Measurements from ENCODE around the gene PNPT1. TPM values are rescaled to one million over a fixed set of nuclear protein-coding genes. Genes with fewer than 3 reads are reported as not detected.

Gene PNPT1
- total RNA-seq, 1 experiment from 2014 or later = 33.4 TPM

- WGBS (ENCODE audit: extremely low coverage, insufficient read length, low lambda C conversion rate) = no CpG with 5 or more reads among the region's 7 CpGs
- Histone ChIP-seq H2AFZ (ENCODE audit: low read length) (no peak overlapping the region), H2BK12ac (ENCODE audit: insufficient read length, low read depth, low read length) (no peak overlapping the region), H3T11ph (ENCODE audit: low read length) (no peak overlapping the region), H3K9me3 (ENCODE audit: control insufficient read depth, low read depth, low read length) (no peaks in the 10 kb centered on the region), H3K56ac (ENCODE audit: insufficient read length, low read depth, low read length) (no peak overlapping the region), H2BK120ac (ENCODE audit: low read depth, low read length, poor library complexity, severe bottlenecking) (no peak overlapping the region), H2BK15ac (ENCODE audit: low read depth, low read length) (no peak overlapping the region), H3K79me1 (ENCODE audit: insufficient read depth, low read depth, low read length, poor library complexity, severe bottlenecking) (peaks cover 6% of the 10 kb centered on the region), H3K4ac (ENCODE audit: low read depth, low read length) (no peak overlapping the region), H3K27me3 (ENCODE audit: insufficient read depth, low read length) (no peaks in the 10 kb centered on the region), H3K14ac (ENCODE audit: insufficient read depth, low read length) (no peak overlapping the region), H4K91ac (ENCODE audit: insufficient read length, low read depth, low read length) (no peak overlapping the region), H2BK5ac (ENCODE audit: insufficient read length, low read length) (no peak overlapping the region), H3K4me1 (ENCODE audit: insufficient read depth, low read length) (no peaks in the 10 kb centered on the region), H3K27ac (ENCODE audit: insufficient read length, low read depth, low read length) (no peak overlapping the region), H3K23me2 (ENCODE audit: insufficient read length, low read depth, low read length, poor library complexity, severe bottlenecking) (peaks cover 5% of the 10 kb centered on the region), H3K9ac (ENCODE audit: extremely low read depth, insufficient read length, low read length) (no peak overlapping the region), H2AK5ac (ENCODE audit: insufficient read length, low read length) (no peak overlapping the region), H4K8ac (replicated peaks; ENCODE audit: insufficient read length, low read depth, low read length) (no peak overlapping the region), H2BK20ac (ENCODE audit: low read depth, low read length, poor library complexity, severe bottlenecking) (no peak overlapping the region), H3K23ac (ENCODE audit: insufficient read length, low read depth, low read length) (no peak overlapping the region), H3K79me2 (ENCODE audit: insufficient read depth, low read length) (peaks cover 5% of the 10 kb centered on the region; the same call in 1 of the 2 replicates), H4K5ac (ENCODE audit: insufficient read length, low read depth, low read length) (no peak overlapping the region), H4K20me1 (ENCODE audit: control insufficient read depth, insufficient read depth, insufficient read length) (no peaks in the 10 kb centered on the region), H3K18ac (ENCODE audit: insufficient read length, low read depth, low read length) (no peak overlapping the region), H3K4me2 (ENCODE audit: insufficient read depth, insufficient read length, low read length) (no peak overlapping the region)
- no peak overlapping the region for H3K4me3 Mint-ChIP-seq
- DNase-seq = no peak
- H3K36me3 Mint-ChIP-seq (ENCODE audit: insufficient read depth in 1 of 3, low read depth in 3 of 3) = peaks cover 0 to 3% (median 0%) of the 10 kb centered on the region in 3 experiments; a peak in 5 of 7 replicates
- no peaks in the 10 kb centered on the region for H3K9me3 Mint-ChIP-seq
- H3K4me1 Mint-ChIP-seq = peaks cover 14 to 22% of the 10 kb centered on the region in 2 experiments
- no peak for TF ChIP-seq CTCF (conservative IDR thresholded peaks at IDR 0.05)
- no peaks in the 10 kb centered on the region for H3K27me3 Mint-ChIP-seq (ENCODE audit: low read depth)
- H3K27ac Mint-ChIP-seq = no peak overlapping the region; a peak in 1 of 7 replicates
Measured at GRCh38 chr2:55621802-55622201, 71.8 kb downstream of the PNPT1 start.

Data from H9 (cell line).